D341Med (cell line): ENCODE data around the gene KDM6B.

Experiments
- DNase-seq: peaks from one replicate; pipeline ENCODE4 v3.0.0; 2012; ENCODE audit warnings: low spot score

Gene KDM6B

DNA sequence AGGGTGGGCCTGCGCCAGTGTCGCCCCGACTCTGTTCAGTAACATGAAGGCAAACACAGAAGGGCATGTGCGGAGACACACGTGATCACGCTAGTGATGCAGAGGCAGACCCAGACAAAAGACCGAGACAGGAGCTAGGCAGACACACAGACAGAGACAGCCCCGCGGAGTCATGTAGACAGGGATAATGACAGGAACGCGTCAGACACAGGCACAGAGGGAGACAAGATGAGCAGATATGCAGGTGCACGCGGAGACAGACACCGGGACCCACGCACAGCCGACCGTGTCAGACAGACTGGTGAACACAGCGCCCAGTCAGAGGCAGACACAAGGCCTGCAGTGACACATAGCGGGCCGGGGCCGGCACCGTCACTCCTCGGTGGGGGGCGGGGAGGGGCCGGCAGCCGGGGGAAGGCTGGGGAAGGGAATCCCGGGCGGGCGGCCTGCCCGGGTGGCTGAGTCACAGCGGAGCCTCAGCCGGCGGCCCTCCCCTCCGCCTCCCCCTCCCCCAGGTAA is 7.4 kb downstream of the KDM6B start:
- DNase-seq, result no peak

DNA sequence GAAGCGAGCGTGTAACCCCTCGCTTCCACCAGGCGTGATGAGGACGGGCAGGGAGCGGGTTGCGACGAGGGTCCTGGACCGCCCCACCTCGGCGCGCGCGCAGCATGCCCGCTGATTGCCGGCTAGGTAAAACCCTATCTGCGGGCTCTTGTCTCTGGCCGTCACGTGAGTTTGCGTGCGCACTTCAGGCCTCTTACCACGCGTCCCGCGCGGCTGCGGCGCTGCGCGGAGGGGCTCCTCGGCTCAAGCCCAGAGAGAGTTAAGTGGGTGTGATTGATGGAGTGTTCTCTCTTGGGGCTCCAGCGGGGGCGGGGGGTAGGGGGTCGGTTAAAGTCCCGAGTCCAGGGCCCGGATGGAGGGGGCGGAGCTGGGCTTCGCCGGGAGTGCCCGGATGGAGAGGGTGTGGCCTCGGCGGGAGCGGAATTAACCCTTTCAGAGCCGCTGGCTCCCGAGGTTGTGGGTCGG is 7.9 kb downstream of the KDM6B start:
- DNase-seq, result peak; percentile 80

DNA sequence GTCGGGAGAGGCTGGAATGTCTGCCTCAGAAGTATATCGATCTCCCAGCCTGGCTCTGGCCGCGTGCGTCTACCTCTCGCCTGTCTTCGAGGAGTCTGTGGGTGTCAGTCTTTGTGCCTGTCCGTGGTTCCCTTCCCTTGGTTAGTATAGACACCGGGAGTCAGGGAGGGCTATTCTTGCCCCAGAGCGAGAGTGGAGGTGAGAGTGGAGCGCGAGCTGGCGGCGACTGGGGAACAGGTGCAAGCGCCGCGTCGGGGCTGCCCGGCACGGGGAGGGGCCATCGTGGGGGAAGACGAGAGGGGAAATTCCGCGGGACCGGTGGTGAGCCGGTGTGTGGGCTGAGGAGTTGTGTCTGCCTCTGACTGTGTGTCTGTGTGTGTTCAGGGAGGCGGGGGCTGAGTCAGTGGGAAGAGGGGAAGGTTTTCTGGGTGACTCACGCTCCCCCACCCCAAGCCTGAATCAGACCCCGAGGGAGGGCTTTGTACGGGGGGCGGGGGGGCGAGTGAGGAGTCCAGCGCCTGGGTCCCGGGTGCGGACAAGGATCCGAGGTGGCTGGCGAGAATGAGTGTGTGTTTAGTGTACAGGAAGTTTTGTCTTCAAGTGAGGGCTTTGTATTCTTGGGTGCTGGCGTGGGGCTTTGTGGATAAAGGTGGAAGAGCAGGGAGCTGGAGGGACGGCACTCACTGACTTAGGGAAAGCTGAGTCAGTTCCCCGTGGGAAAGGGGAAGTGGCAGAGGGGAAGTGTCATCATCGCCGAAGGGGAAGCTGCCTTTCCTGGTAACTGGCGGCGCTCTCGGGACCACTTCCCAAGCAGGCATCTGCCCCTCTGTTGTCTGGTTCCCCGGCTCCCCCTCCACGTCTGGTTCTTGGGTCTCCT is 8.6 kb downstream of the KDM6B start:
- DNase-seq, result no peak

DNA sequence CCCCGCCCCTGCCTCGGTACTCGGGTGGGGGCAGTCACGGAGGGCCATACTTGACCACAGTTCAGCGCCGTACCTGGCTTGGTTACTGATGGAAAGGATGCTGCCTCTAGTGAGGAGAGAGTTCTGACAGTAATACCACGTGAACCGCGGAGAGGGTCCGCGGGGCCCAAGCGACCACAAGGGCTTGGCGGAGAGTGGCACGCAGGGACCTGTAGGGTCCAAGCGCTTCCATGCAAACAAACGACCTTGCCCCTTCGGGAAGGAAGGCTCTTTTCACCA is 9.2 kb downstream of the KDM6B start:
- no peak for DNase-seq

DNA sequence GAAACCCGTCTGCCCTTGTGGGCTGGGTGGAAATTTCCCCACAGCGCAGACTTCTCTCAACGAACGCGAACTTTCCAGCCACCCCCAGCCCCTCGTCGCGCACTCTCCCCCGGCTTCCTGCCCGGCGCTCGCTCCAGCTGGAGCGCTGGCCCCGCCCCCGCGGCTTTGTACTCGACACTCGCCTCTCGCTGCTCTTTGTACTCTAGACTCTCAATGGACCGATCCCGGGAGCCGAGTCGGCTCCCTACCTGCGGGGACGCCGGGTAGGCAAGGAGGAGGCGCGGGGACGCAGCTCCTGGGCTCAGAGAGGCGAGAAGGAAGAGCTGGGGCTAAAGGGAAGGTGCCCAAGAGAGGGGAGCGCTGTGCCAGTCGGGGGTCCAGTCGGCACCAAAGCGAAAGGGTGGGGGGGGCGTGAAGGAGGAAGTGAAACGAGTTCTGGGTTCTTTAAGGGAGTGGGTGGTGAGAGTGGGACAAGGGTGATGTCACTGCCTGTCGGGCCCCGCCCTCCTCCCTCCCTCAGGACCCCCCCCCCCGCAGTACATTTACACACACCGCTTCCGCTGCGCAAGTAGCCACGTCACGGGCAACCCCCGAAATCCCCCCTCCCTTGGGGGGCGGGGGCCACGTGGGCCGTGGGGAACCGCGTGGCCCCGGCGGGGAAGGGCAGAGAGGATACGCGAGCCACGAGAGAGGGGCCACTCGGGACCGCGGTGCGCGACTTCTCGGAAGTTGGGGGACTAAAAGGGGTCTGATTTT is 9.7 kb downstream of the KDM6B start:
- peak; percentile 58 for DNase-seq

DNA sequence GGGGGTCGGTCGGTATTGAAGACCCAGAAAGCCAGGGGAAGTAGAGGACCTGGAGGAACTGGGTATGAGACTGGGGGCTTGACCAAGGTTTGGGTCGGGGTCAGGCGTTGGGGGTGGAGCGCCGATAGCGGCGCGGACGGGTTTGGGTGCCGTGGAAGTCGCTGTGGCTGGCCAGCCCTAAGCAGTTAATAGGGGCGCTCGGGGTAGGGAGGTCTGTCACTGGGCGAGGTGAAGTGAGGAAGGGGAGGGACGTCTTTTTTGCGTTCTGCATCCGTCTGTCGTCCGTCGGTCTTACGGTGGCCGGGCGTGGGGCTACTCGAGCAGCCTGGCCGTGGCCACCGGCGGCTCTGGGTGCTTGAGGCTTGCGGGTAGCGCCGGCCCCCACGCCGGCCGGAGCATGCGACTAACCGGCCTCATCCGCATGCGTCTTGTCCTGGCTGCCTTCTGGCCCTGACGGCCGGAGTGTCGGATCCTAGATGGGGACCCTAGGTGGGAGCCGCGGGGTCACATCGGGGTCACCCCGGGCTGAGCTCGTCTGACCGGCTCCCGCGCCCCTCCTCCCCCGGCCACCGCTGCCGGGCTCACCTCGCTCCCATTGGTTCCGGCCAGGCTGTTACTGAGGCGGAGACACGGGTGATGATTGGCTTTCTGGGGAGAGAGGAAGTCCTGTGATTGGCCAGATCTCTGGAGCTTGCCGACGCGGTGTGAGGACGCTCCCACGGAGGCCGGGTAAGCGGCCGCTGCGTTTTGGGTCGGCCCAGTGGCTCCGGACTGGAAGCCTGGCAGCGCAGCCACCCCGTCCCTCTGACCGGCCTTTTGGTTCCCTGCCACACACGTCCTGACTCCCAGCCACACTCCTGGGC is 10.5 kb downstream of the KDM6B start:
- DNase-seq, result peak; percentile 79

DNA sequence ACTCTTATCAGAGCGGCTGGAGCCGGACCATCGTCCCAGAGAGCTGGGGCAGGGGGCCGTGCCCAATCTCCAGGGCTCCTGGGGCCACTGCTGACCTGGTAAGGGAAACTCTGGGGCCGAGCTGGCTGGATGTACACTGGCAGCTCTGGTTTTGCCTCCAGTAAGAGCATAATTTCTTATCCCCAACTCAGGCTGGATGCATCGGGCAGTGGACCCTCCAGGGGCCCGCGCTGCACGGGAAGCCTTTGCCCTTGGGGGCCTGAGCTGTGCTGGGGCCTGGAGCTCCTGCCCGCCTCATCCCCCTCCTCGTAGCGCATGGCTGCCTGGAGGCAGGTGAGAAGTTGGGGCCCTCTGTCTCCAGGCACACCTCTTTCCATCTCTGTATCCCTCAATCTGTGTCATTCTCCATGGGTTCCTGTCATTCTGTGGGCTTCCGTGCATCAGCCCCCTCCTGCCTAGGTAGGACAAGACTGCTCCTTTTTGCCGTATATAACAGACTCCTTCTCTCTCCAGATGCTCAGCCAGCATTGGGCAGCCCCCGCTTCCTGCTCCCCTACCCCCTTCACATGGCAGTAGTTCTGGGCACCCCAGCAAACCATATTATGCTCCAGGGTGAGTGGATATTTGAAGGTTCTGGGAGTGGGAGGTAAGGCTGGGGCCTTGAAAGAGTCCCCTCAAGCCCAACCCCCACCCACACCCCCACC is 11.5 kb downstream of the KDM6B start:
- no peak for DNase-seq

DNA sequence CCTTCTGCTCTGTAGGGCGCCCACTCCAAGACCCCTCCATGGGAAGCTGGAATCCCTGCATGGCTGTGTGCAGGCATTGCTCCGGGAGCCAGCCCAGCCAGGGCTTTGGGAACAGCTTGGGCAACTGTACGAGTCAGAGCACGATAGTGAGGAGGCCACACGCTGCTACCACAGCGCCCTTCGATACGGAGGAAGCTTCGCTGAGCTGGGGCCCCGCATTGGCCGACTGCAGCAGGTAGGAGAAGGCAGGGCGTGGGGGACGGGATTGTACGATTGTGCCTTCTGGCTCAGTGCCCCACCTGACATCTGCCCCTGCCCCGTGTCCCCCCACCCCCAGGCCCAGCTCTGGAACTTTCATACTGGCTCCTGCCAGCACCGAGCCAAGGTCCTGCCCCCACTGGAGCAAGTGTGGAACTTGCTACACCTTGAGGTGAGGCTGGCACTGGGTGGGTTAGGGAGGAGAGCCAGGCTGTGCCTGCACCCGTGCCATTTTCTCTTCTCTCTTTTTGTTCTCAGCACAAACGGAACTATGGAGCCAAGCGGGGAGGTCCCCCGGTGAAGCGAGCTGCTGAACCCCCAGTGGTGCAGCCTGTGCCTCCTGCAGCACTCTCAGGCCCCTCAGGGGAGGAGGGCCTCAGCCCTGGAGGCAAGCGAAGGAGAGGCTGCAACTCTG is 12.2 kb downstream of the KDM6B start:
- no peak for DNase-seq

DNA sequence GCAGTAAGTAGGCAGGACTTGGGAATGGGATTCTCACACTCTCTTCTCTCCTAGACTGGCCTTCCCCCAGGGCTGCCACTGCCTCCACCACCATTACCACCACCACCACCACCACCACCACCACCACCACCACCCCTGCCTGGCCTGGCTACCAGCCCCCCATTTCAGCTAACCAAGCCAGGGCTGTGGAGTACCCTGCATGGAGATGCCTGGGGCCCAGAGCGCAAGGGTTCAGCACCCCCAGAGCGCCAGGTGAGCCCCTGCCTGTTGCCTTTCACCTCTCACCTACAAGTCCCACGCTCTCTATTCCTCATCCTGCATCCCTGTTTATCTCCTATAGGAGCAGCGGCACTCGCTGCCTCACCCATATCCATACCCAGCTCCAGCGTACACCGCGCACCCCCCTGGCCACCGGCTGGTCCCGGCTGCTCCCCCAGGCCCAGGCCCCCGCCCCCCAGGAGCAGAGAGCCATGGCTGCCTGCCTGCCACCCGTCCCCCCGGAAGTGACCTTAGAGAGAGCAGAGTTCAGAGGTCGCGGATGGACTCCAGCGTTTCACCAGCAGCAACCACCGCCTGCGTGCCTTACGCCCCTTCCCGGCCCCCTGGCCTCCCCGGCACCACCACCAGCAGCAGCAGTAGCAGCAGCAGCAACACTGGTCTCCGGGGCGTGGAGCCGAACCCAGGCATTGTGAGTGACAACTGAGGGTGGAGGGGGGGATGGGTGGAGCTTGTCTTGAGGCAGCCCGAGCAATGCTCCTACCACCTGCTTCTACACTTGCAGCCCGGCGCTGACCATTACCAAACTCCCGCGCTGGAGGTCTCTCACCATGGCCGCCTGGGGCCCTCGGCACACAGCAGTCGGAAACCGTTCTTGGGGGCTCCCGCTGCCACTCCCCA is 13.0 kb downstream of the KDM6B start:
- DNase-seq, result no peak

DNA sequence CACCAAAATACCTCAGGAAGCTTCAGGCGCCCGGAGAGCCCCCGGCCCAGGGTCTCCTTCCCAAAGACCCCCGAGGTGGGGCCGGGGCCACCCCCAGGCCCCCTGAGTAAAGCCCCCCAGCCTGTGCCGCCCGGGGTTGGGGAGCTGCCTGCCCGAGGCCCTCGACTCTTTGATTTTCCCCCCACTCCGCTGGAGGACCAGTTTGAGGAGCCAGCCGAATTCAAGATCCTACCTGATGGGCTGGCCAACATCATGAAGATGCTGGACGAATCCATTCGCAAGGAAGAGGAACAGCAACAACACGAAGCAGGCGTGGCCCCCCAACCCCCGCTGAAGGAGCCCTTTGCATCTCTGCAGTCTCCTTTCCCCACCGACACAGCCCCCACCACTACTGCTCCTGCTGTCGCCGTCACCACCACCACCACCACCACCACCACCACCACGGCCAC is 14.1 kb downstream of the KDM6B start:
- DNase-seq, result no peak

DNA sequence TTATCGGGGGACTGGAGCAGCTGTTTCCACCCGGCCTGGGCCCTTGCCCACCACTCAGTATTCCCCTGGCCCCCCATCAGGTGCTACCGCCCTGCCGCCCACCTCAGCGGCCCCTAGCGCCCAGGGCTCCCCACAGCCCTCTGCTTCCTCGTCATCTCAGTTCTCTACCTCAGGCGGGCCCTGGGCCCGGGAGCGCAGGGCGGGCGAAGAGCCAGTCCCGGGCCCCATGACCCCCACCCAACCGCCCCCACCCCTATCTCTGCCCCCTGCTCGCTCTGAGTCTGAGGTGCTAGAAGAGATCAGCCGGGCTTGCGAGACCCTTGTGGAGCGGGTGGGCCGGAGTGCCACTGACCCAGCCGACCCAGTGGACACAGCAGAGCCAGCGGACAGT is 14.7 kb downstream of the KDM6B start:
- no peak for DNase-seq

DNA sequence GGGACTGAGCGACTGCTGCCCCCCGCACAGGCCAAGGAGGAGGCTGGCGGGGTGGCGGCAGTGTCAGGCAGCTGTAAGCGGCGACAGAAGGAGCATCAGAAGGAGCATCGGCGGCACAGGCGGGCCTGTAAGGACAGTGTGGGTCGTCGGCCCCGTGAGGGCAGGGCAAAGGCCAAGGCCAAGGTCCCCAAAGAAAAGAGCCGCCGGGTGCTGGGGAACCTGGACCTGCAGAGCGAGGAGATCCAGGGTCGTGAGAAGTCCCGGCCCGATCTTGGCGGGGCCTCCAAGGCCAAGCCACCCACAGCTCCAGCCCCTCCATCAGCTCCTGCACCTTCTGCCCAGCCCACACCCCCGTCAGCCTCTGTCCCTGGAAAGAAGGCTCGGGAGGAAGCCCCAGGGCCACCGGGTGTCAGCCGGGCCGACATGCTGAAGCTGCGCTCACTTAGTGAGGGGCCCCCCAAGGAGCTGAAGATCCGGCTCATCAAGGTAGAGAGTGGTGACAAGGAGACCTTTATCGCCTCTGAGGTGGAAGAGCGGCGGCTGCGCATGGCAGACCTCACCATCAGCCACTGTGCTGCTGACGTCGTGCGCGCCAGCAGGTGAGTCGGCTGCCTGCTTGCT is 15.2 kb downstream of the KDM6B start:
- DNase-seq, result no peak

DNA sequence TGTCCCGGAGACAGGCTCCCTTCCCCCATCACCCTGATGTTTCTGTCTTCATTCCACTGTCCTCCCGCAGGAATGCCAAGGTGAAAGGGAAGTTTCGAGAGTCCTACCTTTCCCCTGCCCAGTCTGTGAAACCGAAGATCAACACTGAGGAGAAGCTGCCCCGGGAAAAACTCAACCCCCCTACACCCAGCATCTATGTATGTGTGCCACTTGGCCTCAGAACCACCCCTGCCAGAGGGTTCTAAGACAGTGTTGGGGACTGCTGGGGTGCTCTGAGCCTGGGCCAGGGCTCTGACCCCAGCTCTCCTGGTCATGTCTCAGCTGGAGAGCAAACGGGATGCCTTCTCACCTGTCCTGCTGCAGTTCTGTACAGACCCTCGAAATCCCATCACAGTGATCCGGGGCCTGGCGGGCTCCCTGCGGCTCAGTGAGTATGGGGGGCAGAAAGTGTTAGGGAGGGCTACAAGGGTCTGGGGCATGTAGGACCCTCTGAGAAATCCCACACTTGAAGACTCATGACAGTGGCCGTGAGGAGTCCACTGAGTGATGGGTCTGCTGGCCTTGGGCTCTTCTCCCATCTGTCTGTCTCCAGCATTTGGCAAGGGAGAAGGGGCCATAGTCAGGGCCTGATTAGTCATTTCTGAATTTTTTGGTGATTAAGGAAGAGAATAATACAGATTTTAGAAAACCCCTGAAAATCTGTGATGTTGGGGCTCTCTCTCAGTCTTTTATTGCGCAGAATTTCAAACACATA is 15.9 kb downstream of the KDM6B start:
- no peak for DNase-seq

DNA sequence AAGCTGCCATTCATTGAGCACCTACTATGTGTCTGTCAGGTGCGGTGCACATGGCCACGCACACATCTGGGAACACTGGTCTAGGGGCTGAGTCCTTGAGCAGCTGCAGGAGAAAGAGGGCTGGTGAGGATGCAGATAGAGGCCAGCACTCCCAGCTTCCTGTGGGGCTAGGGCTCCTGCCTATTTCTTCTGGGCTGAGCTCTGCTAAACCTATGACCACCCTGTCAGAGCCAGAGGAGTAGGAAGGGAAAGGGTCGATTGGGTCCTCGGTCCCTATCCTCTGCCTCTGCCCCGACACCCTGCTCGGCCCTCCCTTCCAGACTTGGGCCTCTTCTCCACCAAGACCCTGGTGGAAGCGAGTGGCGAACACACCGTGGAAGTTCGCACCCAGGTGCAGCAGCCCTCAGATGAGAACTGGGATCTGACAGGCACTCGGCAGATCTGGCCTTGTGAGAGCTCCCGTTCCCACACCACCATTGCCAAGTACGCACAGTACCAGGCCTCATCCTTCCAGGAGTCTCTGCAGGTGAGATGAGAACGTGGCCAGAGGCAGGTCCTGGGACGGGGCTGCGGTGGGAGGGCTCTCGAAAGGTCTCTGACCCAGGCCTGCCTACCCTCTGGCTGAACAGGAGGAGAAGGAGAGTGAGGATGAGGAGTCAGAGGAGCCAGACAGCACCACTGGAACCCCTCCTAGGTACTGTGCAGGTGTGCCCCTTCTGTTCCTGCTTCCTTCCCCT is 16.9 kb downstream of the KDM6B start:
- no peak for DNase-seq

DNA sequence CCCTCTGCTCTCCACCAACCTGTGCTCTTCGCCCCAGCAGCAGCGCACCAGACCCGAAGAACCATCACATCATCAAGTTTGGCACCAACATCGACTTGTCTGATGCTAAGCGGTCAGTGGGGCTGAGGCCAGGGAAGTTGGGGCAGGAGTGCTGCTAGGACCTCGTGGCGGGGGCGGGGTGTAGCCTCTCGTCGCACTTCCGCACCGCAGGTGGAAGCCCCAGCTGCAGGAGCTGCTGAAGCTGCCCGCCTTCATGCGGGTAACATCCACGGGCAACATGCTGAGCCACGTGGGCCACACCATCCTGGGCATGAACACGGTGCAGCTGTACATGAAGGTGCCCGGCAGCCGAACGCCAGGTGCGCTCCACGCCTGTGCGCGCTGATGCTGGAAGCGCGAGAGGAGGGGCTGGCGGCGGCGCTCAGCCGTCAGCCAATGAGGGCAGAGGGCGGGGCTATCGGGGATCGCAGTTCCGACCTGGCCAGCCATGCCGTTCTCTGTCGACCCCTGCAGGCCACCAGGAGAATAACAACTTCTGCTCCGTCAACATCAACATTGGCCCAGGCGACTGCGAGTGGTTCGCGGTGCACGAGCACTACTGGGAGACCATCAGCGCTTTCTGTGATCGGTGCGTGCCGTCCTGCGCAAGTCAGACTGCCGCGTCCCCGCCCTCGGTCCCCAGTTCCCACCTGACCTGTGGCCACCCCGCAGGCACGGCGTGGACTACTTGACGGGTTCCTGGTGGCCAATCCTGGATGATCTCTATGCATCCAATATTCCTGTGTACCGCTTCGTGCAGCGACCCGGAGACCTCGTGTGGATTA is 17.6 kb downstream of the KDM6B start:
- DNase-seq, result peak; percentile 87

DNA sequence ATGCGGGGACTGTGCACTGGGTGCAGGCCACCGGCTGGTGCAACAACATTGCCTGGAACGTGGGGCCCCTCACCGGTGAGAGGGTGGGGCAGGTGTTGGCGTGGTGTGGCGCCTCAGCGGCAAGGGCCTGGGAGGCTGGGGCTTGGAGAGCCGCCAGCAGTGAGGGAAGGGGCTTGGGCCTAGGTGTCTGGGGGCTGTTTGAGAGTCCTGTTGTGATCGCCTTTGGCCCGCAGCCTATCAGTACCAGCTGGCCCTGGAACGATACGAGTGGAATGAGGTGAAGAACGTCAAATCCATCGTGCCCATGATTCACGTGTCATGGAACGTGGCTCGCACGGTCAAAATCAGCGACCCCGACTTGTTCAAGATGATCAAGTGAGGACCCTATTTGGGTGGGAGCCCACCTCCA is 18.2 kb downstream of the KDM6B start:
- no peak for DNase-seq
